Keratinocyte (primary cell): Measurements from ENCODE around the gene TSR1. TPM values are rescaled to one million over a fixed set of nuclear protein-coding genes. Genes with fewer than 3 reads are reported as not detected.

Source experiments
- DNase-seq: peaks from one replicate; pipeline ENCODE4 v3.0.0-alpha.2; 2011; ENCODE audit warnings: low read depth, missing footprints, low spot score
- FAIRE-seq: peaks from 2 replicates; lab custom pipeline; 2011; peaks lifted over from hg19 to GRCh38; lab: Jason Lieb, UNC
- H2AFZ ChIP-seq: 2 replicates; pipeline ENCODE4 v1.6.0; 2012; ENCODE audit warnings: low read length, control low read depth, inconsistent platforms; ENCODE audit not compliant: control insufficient read depth
- H3K27ac ChIP-seq: 2 replicates; pipeline ENCODE4 v1.5.1; 2011; ENCODE audit warnings: low read length; ENCODE audit not compliant: control insufficient read depth, insufficient read depth
- H3K27me3 ChIP-seq: 3 replicates; pipeline ENCODE4 v1.6.0; 2011; ENCODE audit warnings: low read length; ENCODE audit not compliant: control insufficient read depth, insufficient read depth; ENCODE audit errors: extremely low read depth
- H3K36me3 ChIP-seq, 2 experiments: 2 replicates in 1 of 2; 3 replicates in 1 of 2; pipeline ENCODE4 v1.5.1; 2011; ENCODE audit warnings: low read length in 2 of 2, mild to moderate bottlenecking in 1 of 2; ENCODE audit not compliant: control insufficient read depth in 2 of 2, insufficient read depth in 2 of 2; ENCODE audit errors: extremely low read depth in 1 of 2
- H3K4me1 ChIP-seq: 3 replicates; pipeline ENCODE4 v1.5.1; 2011; ENCODE audit warnings: low read length; ENCODE audit not compliant: control insufficient read depth, insufficient read depth; ENCODE audit errors: extremely low read depth
- H3K4me2 ChIP-seq: 3 replicates; pipeline ENCODE4 v1.6.0; 2011; ENCODE audit warnings: low read depth, low read length; ENCODE audit not compliant: control insufficient read depth, insufficient read depth; ENCODE audit errors: extremely low read depth
- H3K4me3 ChIP-seq, 3 experiments: fragments of 200-600 bp in 1 of 3; sonication (generic) in 1 of 3; 2 replicates in 2 of 3; 3 replicates in 1 of 3; pipeline ENCODE4 v1.5.1; 2011 to 2016; ENCODE audit warnings: low read length in 3 of 3, mild to moderate bottlenecking in 3 of 3, control low read depth in 2 of 3, inconsistent platforms in 1 of 3, low read depth in 1 of 3, mixed read lengths in 1 of 3, mixed run types in 1 of 3, moderate library complexity in 1 of 3; ENCODE audit not compliant: control insufficient read depth in 2 of 3, insufficient read depth in 2 of 3; ENCODE audit errors: extremely low read depth in 1 of 3
- H3K79me2 ChIP-seq: 2 replicates; pipeline ENCODE4 v1.6.0; 2012; ENCODE audit warnings: low read length; ENCODE audit not compliant: control insufficient read depth, insufficient read depth
- H3K9ac ChIP-seq: 3 replicates; pipeline ENCODE4 v1.6.0; 2011; ENCODE audit warnings: low read length; ENCODE audit not compliant: control insufficient read depth, insufficient read depth; ENCODE audit errors: extremely low read depth
- H3K9me1 ChIP-seq: 3 replicates; pipeline ENCODE4 v1.6.0; 2011; ENCODE audit warnings: low read length; ENCODE audit not compliant: control insufficient read depth, insufficient read depth; ENCODE audit errors: extremely low read depth
- H3K9me3 ChIP-seq: 2 replicates; pipeline ENCODE4 v1.5.1; 2012; ENCODE audit warnings: low read depth, low read length; ENCODE audit not compliant: control insufficient read depth
- H4K20me1 ChIP-seq: 3 replicates; pipeline ENCODE4 v1.6.0; 2011; ENCODE audit warnings: low read length; ENCODE audit not compliant: control insufficient read depth, insufficient read depth; ENCODE audit errors: extremely low read depth
- EZH2 ChIP-seq: IDR thresholded peaks from one replicate; pipeline ENCODE4 v1.6.1; 2012; ENCODE audit warnings: inconsistent platforms, mild to moderate bottlenecking, low read length, moderate library complexity
- dilution Hi-C: fragments of 300-500 bp; cut with MboI; formaldehyde crosslinking; loops from one replicate; pipeline ENCODE4 v1.7.0; 2020; ENCODE audit warnings: low sequenced_read_pairs; ENCODE audit not compliant: extremely low pct_ligation_motif_present
- polyA plus RNA-seq, 5 experiments: library from polyadenylated mRNA; depleted of rRNA in 3 of 5; stranded (reverse) in 3 of 5; stranded (forward) in 1 of 5; unstranded in 1 of 5; fragments of >200 nt; gene quantifications; 1 replicate in 1 of 5; 2 replicates in 3 of 5; 3 replicates in 1 of 5; pipeline versions ENCODE4 v1.2.1 to v1.2.3, GENCODE V29; 2011 to 2012; ENCODE audit warnings: missing spikeins in 2 of 5, low read depth in 1 of 5, low replicate concordance in 1 of 5
- TF ChIP-seq, protein P1 (sequence below), 3 experiments: IDR thresholded peaks in 1 of 3; conservative IDR thresholded peaks in 1 of 3; optimal IDR thresholded peaks in 1 of 3; 2 replicates in 2 of 3; 3 replicates in 1 of 3; pipeline versions ENCODE3 to v1.5.1; 2011; ENCODE audit warnings: low read length in 3 of 3, mild to moderate bottlenecking in 3 of 3, moderate library complexity in 2 of 3, control low read depth in 1 of 3, inconsistent platforms in 1 of 3; ENCODE audit not compliant: insufficient read depth in 2 of 3; ENCODE audit errors: extremely low read depth in 1 of 3

The TSR1 gene
- polyA plus RNA-seq, 1 donor (not counting 4 experiments of a cell fraction or from before 2014, with no cell fraction given) = 17.1 TPM

DNA sequence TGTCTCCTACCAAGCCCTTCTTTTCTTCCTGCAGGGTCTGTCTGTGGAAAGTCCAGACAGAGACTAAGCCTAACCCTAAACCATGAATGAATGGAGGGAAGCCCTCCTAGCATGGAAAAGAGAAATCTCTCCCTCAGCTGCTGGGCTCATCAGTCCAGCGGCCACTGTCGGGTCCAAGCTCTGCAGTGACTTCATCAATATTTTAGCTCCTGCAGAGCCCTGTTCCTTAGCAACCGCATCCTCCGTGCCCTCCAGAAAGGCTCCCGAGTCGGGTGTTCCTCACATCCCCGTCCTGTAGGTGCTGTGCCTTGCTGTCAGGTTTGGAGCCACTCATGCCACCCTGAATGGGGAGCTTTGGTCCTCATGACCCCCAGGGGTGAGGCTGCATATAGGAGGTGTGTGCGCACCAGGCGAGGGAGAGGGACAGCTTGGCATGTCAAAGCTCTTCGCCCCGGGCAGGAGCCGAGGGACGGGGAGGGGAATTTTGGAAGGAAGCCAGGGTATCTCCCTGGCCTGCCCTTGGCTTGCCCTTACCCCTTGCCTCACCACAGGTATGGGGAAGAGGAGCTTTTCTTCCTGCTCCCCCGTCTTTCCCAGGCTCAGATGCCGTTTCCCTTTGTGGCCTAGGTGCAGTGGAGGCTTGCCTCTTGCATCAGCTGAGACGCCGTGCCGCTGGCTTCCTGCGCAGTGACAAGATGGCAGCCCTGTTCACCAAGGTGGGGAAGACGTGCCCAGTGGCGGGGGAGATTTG is 24.9 kb upstream of the TSR1 start:
- H3K27me3 ChIP-seq = no peaks in the 10 kb centered on the region
- no peak overlapping the region for H3K27ac ChIP-seq
- dilution Hi-C loops = no loop called here
- peaks cover 16% of the 10 kb centered on the region for H3K4me1 ChIP-seq
- no peak for TF ChIP-seq EZH2
- TF ChIP-seq, protein P1, sequence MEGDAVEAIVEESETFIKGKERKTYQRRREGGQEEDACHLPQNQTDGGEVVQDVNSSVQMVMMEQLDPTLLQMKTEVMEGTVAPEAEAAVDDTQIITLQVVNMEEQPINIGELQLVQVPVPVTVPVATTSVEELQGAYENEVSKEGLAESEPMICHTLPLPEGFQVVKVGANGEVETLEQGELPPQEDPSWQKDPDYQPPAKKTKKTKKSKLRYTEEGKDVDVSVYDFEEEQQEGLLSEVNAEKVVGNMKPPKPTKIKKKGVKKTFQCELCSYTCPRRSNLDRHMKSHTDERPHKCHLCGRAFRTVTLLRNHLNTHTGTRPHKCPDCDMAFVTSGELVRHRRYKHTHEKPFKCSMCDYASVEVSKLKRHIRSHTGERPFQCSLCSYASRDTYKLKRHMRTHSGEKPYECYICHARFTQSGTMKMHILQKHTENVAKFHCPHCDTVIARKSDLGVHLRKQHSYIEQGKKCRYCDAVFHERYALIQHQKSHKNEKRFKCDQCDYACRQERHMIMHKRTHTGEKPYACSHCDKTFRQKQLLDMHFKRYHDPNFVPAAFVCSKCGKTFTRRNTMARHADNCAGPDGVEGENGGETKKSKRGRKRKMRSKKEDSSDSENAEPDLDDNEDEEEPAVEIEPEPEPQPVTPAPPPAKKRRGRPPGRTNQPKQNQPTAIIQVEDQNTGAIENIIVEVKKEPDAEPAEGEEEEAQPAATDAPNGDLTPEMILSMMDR (optimal IDR thresholded peaks at IDR 0.05 in 1 of 3, IDR thresholded peaks at IDR 0.05 in 1 of 3, conservative IDR thresholded peaks at IDR 0.05 in 1 of 3; ENCODE audit: extremely low read depth in 1 of 3, insufficient read depth in 2 of 3, low read length in 3 of 3) = no peak
- H3K79me2 ChIP-seq = no peaks in the 10 kb centered on the region
- H3K9me1 ChIP-seq = no peaks in the 10 kb centered on the region
- no peak overlapping the region for H2AFZ ChIP-seq
- H3K9ac ChIP-seq = no peak overlapping the region
- no peaks in the 10 kb centered on the region for H4K20me1 ChIP-seq
- FAIRE-seq (no peak), DNase-seq (no peak)
- peaks cover 5 to 6% of the 10 kb centered on the region in 2 experiments for H3K36me3 ChIP-seq
- no peaks in the 10 kb centered on the region for H3K9me3 ChIP-seq
- H3K4me2 ChIP-seq = no peak overlapping the region
- H3K4me3 ChIP-seq = no peak overlapping the region

DNA sequence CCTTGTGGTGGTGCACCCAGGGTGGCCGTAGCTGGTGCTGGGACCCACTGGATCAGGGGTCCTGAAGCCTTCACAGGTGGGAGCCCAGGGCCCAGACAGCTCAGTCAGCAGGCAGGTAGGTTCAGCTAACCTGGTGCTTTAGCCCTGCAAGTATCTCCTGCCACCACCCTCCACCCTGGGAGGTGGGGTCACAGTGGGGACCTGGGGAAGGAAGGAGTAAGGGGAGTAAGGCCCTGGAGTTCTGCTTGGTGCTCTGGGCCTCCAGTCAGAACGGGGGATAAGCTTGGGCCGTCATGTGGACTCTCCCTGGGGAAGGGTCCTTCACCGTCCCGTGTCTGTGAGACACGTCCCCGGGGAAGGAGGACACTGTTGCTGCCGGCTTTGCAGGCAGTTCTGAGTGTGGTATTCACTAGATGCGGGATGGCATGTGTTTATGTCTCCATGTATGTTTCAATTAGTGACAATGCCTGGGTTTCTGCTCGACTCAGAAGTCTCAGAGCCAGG is 21.7 kb upstream of the TSR1 start:
- Histone ChIP-seq H3K9ac (no peak overlapping the region), H3K4me2 (no peak overlapping the region), H4K20me1 (no peaks in the 10 kb centered on the region), H3K4me1 (peaks cover 21% of the 10 kb centered on the region), H3K9me1 (no peaks in the 10 kb centered on the region), H2AFZ (no peak overlapping the region), H3K27me3 (no peaks in the 10 kb centered on the region), H3K36me3 (peaks cover 0 to 2% of the 10 kb centered on the region in 2 experiments), H3K4me3 (no peak overlapping the region), H3K9me3 (no peaks in the 10 kb centered on the region), H3K79me2 (no peaks in the 10 kb centered on the region), H3K27ac (no peak overlapping the region)
- no peak for DNase-seq
- no peak for TF ChIP-seq EZH2
- TF ChIP-seq, protein P1 (optimal IDR thresholded peaks at IDR 0.05 in 1 of 3, IDR thresholded peaks at IDR 0.05 in 1 of 3, conservative IDR thresholded peaks at IDR 0.05 in 1 of 3; ENCODE audit: extremely low read depth in 1 of 3, insufficient read depth in 2 of 3, low read length in 3 of 3) = no peak
- dilution Hi-C loops = no loop called here
- no peak for FAIRE-seq
